IMR-90 (cell line): ENCODE data around the gene STK10.

Experiments used
- BHLHE40 ChIP-seq: fragments of 150-350 bp; IDR thresholded peaks from 2 replicates; pipeline ENCODE4 v1.6.1; 2016; ENCODE audit warnings: mild to moderate bottlenecking, low read depth, low read length
- CEBPB ChIP-seq: IDR thresholded peaks from 2 replicates; pipeline ENCODE4 v1.6.1; 2012; ENCODE audit warnings: low read depth, low read length, improper control_type of control experiment
- CHD1 ChIP-seq: IDR thresholded peaks from 2 replicates; pipeline ENCODE4 v1.6.1; 2012; ENCODE audit warnings: low read depth, low read length, improper control_type of control experiment
- FOS ChIP-seq: fragments of 150-350 bp; IDR thresholded peaks from 2 replicates; pipeline ENCODE4 v1.6.1; 2016; ENCODE audit warnings: low read depth, low read length
- MAFK ChIP-seq: IDR thresholded peaks from 2 replicates; pipeline ENCODE4 v1.6.1; 2012; ENCODE audit warnings: low read depth, low read length, improper control_type of control experiment
- MAZ ChIP-seq: IDR thresholded peaks from 2 replicates; pipeline ENCODE4 v1.6.1; 2012; ENCODE audit warnings: low read depth, mild to moderate bottlenecking, low read length, improper control_type of control experiment, moderate library complexity, borderline replicate concordance
- MXI1 ChIP-seq: IDR thresholded peaks from 2 replicates; pipeline ENCODE4 v1.6.1; 2012; ENCODE audit warnings: low read depth, mild to moderate bottlenecking, low read length, moderate library complexity, borderline replicate concordance
- NFE2L2 ChIP-seq: fragments of 150-350 bp; IDR thresholded peaks from 2 replicates; pipeline ENCODE4 v1.6.1; 2016; ENCODE audit warnings: low read depth, mild to moderate bottlenecking, low read length
- POLR2A ChIP-seq: IDR thresholded peaks from 2 replicates; pipeline ENCODE4 v1.6.1; 2012; ENCODE audit warnings: mild to moderate bottlenecking, low read depth, low read length
- RAD21 ChIP-seq: IDR thresholded peaks from 2 replicates; pipeline ENCODE4 v1.6.1; 2012; ENCODE audit warnings: low read length, improper control_type of control experiment
- RFX5 ChIP-seq: IDR thresholded peaks from 2 replicates; pipeline ENCODE4 v1.8.0; 2012; ENCODE audit warnings: low read depth, mild to moderate bottlenecking, low read length, moderate library complexity
- TF ChIP-seq, protein P1 (sequence below): conservative IDR thresholded peaks from 2 replicates; pipeline ENCODE4 v1.5.1; 2012; ENCODE audit warnings: mild to moderate bottlenecking, low read depth, low read length, improper control_type of control experiment
- TF ChIP-seq, protein P2 (sequence below): fragments of 150-350 bp; IDR thresholded peaks from 2 replicates; pipeline ENCODE4 v1.6.1; 2017; ENCODE audit warnings: mild to moderate bottlenecking, antibody characterized with exemption, low read length, low read depth

DNA sequence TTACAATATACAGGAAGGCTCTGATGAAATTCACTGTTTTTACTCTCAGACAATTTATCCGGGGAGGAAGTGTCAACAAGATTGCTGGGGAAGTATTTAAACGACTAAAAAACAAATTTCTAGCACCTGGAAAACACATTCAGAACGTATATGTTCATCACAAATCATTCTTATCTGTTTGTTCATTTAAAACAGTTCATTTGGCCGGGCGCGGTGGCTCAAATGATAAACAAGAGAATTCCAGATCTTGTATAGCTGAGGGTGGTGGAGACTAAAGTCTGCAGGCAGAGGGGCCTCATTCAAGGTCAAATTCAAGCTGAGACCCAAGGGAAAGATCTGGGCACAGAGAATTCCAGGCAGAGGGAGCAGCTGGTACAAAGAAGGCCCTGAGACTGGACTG, 90.0 kb downstream of the STK10 start:
- TF ChIP-seq POLR2A (no peak), RFX5 (no peak), NFE2L2 (no peak), CHD1 (no peak), BHLHE40 (no peak), FOS (no peak), CEBPB (no peak), MAFK (no peak), MXI1 (no peak), MAZ (no peak), RAD21 (no peak)
- TF ChIP-seq, protein P1, sequence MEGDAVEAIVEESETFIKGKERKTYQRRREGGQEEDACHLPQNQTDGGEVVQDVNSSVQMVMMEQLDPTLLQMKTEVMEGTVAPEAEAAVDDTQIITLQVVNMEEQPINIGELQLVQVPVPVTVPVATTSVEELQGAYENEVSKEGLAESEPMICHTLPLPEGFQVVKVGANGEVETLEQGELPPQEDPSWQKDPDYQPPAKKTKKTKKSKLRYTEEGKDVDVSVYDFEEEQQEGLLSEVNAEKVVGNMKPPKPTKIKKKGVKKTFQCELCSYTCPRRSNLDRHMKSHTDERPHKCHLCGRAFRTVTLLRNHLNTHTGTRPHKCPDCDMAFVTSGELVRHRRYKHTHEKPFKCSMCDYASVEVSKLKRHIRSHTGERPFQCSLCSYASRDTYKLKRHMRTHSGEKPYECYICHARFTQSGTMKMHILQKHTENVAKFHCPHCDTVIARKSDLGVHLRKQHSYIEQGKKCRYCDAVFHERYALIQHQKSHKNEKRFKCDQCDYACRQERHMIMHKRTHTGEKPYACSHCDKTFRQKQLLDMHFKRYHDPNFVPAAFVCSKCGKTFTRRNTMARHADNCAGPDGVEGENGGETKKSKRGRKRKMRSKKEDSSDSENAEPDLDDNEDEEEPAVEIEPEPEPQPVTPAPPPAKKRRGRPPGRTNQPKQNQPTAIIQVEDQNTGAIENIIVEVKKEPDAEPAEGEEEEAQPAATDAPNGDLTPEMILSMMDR: no peak
- TF ChIP-seq, protein P2, sequence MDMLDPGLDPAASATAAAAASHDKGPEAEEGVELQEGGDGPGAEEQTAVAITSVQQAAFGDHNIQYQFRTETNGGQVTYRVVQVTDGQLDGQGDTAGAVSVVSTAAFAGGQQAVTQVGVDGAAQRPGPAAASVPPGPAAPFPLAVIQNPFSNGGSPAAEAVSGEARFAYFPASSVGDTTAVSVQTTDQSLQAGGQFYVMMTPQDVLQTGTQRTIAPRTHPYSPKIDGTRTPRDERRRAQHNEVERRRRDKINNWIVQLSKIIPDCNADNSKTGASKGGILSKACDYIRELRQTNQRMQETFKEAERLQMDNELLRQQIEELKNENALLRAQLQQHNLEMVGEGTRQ: no peak
